ENCODE measurements around the gene C14orf93.
"Not testable (repeated sequence)": the region's sequence is repeated elsewhere in the genome, so short reads cannot be mapped to it uniquely, and the experiment has no call there.

The C14orf93 gene

GRCh38 chr14:22966783-22967269, 43.1 kb downstream of the C14orf93 start:
- no peak for DNase-seq

GRCh38 chr14:22965916-22966782, 43.8 kb downstream of the C14orf93 start:
- DNase-seq, result not testable (repeated sequence)

- no peak for DNase-seq
Observed at GRCh38 chr14:22962061-22962676, 47.8 kb downstream of the C14orf93 start.

- no peak for DNase-seq
Observed at GRCh38 chr14:22955702-22956569, 54.0 kb downstream of the C14orf93 start.

GRCh38 chr14:22952418-22952817, 57.5 kb downstream of the C14orf93 start:
- DNase-seq, result no peak

- DNase-seq, result not testable (repeated sequence)
Observed at GRCh38 chr14:22951795-22952194, 58.1 kb downstream of the C14orf93 start.

- DNase-seq, result no peak
Observed at GRCh38 chr14:22945642-22946041, 64.3 kb downstream of the C14orf93 start.

- DNase-seq, result no peak
Observed at GRCh38 chr14:22939684-22940083, 70.3 kb downstream of the C14orf93 start.

Measured in CD4-positive, alpha-beta T cell treated with Interleukin-10 for 1 hour (primary cell).